HG02840 (cell line): ENCODE measurements around the gene LRRTM2.
"Not testable (repeated sequence)": the region's sequence is repeated elsewhere in the genome, so short reads cannot be mapped to it uniquely, and the experiment has no call there.

ENCODE experiments used
- ATAC-seq: cut with Tn5 transposase; IDR thresholded peaks from one replicate; pipeline ENCODE4 v1.9.1; 2021; ENCODE audit warnings: mild to moderate bottlenecking, moderate library complexity, moderate number of reproducible peaks; ENCODE audit not compliant: unreplicated experiment, low FRiP score

Gene LRRTM2

DNA sequence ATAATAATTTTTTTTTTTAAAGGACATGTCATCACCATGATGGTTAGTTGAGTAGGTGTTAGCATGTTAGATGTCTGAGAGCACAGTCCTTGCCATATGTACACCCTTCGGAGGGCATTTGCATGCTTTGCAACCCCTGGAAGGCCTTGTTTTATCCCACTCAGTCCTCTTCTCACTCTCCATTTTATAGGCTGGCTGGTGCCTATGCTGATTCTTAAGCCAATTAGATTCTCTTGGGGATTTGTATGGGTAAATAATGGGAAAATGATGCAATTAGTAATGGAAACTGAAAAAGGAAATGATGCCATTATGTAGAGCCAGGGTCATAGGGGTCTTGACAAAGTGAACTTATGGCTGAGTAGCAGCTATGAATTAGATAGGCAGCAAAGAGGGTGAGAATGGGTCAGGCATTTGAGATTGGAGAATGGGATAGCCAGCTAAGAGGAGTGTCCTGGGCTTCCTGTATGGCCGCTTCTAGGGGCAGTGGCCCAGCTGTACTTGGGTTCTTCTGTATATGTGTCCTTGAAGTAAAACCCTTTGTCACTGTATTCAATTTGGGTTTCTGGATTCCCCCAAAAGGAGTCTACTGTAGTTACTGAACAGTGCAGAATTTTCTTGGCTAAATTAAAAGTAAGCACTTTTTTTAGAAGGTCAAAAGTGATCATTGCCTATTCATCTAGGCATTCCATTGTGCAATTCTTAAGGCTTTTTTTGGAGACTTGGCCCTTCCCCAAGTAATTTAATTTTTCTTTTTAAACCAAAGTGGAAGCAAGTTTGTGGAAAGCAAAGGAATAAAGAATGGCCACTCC, 31.6 kb downstream of the LRRTM2 start:
- no peak for ATAC-seq

DNA sequence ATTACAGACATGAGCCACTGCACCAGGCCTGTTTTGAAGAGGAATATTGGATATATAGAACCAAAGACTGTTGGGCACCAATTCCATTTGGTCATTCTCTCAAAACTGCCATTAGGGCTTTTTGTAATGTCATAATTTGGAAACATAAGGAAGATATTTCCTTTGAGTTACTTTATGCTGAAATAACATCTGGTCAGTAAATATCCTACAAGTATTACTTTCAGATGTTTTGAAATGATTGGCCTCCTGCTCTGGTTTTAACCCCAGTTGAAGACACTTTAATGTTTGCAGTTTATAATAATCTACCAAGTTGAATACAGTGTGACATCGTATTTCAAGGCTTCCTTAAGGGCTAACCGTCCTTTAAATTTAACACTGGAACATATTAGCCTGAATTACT, 33.6 kb downstream of the LRRTM2 start:
- no peak for ATAC-seq

DNA sequence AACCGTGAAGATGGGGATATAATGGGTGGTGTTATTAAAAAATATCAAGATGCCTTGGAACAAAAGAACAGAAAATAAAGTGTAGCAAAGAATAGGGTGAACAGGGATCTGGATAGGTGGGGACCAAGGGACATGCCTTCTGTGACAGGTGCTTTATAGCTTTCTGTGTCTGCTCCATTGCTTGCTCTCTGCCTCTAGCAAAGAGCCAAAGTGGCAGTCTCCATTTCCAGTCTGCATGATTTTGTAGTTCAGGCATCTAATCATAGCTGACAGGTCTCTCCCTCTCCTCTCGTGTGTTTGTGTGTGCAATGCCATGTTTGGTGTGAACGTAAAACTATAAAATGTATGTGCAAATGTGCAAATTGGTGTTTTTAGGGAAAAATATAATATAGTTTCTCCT, 35.0 kb downstream of the LRRTM2 start:
- ATAC-seq, result no peak

DNA sequence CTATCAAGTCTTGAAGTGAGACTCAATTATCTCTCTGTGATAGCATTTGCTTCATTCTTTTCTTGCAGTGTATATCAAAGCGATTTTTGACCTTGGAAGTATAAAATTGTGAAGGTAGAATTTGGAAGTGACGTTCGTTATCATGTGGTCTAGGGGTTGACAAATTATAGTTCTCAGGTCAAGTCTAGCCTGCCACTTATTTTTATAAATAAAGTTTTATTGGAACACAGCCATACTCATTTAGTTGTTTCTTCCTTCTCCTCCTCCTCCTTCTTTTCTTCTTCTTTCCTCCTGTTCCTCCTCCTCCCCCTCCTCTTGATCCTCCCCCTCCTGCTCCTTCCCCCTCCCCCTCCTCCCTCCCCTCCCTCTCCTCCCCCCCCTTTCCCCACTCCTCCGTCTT, 38.0 kb downstream of the LRRTM2 start:
- ATAC-seq, result no peak

DNA sequence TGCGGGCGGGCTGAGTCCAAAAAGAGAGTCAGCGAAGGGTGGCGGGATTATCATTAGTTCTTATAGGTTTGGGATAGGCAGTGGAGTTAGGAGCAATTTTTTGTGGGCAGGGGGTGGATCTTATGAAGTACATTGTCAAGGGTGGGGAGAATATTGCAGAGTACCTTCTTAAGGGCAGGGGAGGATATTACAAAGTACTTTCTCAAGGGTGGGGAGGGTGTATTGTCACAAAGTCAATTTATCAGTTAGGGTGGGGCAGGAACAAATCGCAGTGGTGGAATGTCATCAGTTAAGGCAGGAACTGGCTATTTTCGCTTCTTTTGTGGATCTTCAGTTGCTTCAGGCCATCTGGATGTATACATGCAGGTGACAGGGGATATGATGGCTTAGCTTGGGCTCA, 40.3 kb downstream of the LRRTM2 start:
- not testable (repeated sequence) for ATAC-seq

DNA sequence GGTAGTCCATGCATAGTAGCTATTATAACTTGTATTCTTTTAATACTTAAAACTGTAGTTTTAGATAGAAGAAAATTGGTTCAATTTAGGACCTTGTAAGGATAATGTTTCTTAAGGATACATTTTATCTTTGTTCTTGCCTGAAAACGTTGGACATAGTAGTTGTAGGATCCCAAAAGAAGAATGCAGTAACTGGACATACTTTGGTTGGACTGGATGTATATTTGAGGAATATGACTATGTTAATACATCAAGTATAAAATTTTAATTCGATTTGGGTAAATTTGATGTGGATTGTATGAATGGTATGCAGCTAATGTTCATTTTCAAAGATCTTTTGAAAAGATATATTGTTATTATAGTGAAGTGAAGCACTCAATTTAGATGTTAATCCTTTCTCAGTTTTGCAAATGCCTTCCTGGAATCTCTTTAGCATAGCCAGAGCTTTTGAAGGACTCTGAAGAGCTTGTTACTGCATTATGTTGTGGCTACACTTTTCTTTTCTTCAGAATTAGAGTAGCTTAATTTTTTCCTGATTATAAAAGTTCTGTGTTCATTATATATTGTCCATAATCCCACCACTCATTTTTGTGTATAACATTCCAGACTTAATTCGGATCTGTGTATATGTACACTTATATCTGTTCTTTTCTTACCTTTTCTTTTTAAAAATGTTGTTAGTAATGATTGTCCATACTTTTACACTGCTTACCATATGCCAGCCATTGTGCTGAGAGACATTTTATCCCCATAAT, 41.2 kb downstream of the LRRTM2 start:
- no peak for ATAC-seq

DNA sequence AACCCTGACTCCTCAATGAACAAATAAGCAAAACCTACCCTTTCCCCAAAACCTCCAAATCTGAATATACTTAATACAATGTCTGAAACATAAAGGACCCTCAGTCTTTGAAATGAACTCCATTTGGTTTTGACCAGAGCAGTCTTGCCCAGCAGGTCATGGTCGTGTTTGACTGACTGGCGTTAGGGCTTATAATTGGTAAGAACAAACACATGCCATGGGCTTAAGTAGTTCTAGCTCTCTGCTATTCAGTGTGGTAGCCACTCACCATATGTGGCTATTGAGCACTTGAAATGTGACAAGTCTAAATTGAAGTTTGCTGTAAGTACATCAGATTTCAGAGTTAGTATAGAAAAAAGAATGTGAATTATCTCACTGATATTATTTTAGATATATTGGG, 42.1 kb downstream of the LRRTM2 start:
- no peak for ATAC-seq

DNA sequence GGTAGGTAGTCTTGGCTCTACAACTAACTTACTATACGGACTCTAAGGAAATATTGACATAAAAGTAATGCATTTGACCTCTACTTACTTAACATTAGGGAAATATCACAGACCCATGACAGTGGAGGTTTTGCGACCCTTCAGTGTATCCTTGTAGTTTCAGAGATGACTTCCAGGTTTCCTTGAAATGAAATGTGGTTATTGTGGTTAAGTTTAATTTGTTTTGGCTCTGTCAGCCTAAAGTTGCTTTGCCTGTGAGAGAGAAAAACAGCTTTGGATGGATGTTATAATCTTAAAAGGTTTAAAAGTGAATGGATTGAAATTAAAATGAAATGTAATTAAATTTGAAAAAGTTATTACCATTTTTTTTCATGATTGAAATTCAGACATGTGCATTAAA, 42.9 kb downstream of the LRRTM2 start:
- ATAC-seq, result no peak

DNA sequence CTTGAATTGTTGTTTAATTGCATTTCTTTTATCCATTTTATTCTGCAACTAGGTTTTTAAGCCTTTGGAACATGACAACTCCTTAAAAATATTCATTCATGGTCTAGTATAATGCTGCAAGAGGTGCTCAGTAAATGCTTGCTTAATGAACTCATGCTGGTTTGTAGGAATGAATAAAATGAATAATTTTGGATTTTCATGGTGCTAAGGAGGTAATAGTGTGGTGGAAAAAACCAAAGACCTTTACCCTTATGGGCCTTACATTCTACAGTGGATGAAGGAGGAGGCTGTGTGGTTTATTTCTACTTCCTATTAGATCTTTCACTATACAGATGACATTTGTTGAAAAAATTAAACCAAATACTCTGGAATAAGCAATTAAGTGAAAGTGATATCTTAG, 43.4 kb downstream of the LRRTM2 start:
- no peak for ATAC-seq

DNA sequence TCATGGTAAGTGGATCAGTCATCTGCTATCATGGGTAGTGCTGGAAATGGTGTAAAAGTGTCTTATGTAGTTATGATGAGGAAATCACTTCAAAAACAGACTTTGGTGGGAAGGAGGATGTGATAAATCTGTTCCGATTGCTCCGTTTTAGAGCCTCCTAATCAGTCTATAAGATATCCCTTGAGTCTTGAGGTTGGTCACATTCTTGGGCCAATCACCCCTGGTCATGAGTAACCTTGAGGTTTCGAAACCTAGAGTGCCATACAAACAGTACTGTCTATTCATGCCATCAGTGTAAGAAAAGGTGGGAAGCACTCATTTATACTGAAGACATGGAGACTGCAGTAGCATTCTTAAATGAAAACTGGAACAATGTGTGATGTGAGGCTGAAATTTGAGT, 45.8 kb downstream of the LRRTM2 start:
- ATAC-seq, result no peak

DNA sequence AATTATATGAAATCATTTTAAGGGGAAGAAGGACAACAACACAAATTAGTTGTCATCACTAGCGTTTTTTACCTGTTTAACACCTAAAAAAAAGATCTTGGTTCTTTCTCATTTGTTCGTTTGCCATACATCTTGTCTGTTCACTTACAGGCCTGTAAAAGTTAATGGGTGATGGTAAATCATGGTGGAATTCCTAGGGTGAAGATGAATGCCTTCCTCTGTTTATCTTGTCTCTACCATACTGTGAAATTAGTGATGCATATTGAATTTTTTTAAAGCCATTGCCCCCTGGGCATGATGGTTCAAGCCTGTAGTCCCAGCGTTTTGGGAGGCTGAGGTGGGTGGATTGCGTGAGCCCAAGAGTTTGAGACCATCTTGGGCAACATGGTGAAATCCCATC, 46.6 kb downstream of the LRRTM2 start:
- no peak for ATAC-seq

DNA sequence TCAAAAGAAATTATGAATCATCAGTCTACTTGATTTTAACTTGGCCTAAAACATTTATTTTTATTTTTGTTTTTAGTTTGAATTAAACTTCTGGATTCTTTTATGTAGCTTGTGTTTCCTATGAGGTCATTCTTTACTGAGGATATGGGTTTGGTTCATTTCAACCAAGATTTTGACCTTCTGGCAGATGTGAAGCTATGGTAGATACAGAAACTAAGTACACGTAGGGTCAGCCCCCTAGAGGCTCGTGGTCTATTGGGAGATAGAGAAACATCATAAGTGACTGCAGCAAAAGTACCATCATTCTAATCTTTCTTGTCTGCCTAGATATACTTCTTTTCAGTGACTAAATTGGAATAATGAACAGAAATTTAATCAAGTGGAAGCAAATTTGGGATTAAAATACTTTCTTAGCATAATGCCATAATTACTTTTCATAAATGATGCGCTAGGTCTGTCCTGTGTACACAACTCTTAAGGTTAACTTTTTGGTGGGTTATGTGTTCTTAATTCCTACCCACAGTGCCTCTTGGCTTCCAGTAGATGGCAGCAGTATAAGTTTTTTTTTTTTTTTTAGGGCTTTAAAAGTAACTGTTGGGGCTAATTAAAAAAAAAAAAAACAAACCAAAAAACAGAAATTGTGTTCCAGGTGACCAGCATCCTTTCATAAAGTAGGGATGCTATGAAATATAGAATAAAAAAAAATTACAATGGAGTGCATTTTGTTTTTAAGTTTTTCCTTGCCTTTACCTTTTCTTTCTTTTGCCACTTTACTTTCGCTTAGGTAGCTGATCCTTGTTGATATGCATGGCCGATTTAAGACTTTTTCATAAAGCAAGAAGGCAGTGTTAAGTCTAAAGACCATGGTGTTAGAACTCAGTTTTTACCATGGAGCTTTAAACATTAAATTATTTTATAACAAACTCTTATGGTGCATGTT, 49.9 kb downstream of the LRRTM2 start:
- ATAC-seq, result no peak

DNA sequence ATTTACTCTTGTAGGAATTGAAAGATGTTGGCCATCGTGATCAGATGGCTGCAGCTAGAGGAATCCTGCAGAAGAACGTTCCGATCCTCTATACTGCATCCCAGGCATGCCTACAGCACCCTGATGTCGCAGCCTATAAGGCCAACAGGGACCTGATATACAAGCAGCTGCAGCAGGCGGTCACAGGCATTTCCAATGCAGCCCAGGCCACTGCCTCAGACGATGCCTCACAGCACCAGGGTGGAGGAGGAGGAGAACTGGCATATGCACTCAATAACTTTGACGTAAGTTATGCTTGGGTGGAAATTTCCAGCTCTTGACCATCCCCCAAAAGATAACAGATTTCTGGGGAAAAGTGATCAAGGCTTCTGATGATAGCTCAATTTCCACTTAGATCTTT, 50.6 kb downstream of the LRRTM2 start:
- ATAC-seq, result no peak

DNA sequence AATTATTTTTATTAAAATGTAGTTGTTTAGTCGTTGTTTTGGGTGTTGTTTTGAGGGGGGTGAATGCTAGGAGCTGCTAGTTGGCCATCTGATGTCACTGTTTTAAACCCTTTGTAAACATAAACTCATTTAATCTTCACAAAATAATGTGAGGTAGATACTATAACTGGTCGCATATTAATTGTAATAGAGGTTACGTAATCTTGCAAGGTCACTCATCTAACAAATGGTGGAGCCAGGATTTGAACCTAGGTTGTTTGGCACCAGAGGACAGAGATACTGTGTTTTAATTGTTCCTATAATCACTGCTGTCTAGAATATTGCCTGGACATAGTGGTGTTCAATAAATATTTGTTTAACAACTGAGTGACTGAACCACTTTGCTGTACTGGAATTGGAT, 54.4 kb downstream of the LRRTM2 start:
- no peak for ATAC-seq

DNA sequence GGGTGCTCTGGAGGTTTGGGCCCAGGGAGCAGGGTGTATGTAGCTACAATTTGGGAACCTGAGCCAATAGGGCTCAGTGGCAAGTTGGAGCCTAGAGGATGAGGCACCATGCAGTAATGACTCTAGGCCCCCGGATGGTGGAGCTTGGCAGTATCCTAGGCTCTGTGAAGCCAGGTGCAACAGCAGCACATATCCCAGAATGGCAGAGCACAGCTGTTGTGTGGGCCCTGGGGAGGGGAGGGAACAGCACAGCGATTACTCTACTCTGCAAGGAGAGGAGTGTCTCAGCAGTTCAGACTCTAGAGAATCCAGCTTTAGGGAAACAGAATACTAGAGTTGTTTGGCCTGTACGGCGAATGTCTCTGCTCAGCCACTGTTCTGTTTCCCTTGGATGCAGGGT, 56.1 kb downstream of the LRRTM2 start:
- no peak for ATAC-seq
